Endothelial cell of umbilical vein (primary cell): ENCODE data around the gene PLA2G6. TPM values are rescaled to one million over a fixed set of nuclear protein-coding genes. Genes with fewer than 3 reads are reported as not detected.
A peak's percentile ranks its signal among the peaks of the same experiment; 100 is the strongest.

Experiments
- BruUV-seq: library from RNA; stranded (reverse); fragments of 400-500 nt; replicated peaks from 2 replicates; lab custom pipeline; 2021; lab: Mats Ljungman, UMichigan
- CTCF ChIA-PET: fragments of 300-600, 350-600 bp; sonication (Branson Sonifier 250); formaldehyde crosslinking; loops from one replicate; lab custom pipeline; 2021; ENCODE audit warnings: antibody characterized with exemption, inconsistent platforms; lab: Charles Lee
- POLR2A ChIA-PET: fragments of 300-600, 350-600 bp; sonication (Branson Sonifier 250); formaldehyde crosslinking; loops from one replicate; lab custom pipeline; 2021; ENCODE audit warnings: antibody characterized with exemption, inconsistent platforms; lab: Charles Lee
- DNase-seq: peaks from one replicate; pipeline ENCODE4 v3.0.0-alpha.2; 2011; ENCODE audit warnings: low read depth, low spot score
- FAIRE-seq: peaks from 2 replicates; lab custom pipeline; 2011; peaks lifted over from hg19 to GRCh38; lab: Jason Lieb, UNC
- H2AFZ ChIP-seq: 2 replicates; pipeline ENCODE4 v1.6.0; 2012; ENCODE audit warnings: low read depth, low read length, control low read depth, inconsistent platforms
- H3K27ac ChIP-seq: 2 replicates; pipeline ENCODE4 v1.5.1; 2011; ENCODE audit warnings: low read depth, mild to moderate bottlenecking, control low read depth, low read length, moderate library complexity; ENCODE audit not compliant: insufficient read depth
- H3K27me3 ChIP-seq, 2 experiments: 2 replicates each; pipeline versions ENCODE4 v1.6.0 to v1.6.1; 2011; ENCODE audit warnings: low read length in 2 of 2, mixed read lengths in 1 of 2; ENCODE audit not compliant: control insufficient read depth in 2 of 2, insufficient read depth in 2 of 2
- H3K36me3 ChIP-seq, 2 experiments: 2 replicates in 1 of 2; 3 replicates in 1 of 2; pipeline ENCODE4 v1.5.1; 2011; ENCODE audit warnings: low read length in 2 of 2, mild to moderate bottlenecking in 1 of 2, moderate library complexity in 1 of 2; ENCODE audit not compliant: control insufficient read depth in 2 of 2, insufficient read depth in 2 of 2; ENCODE audit errors: extremely low read depth in 1 of 2
- H3K4me1 ChIP-seq: 3 replicates; pipeline ENCODE4 v1.5.1; 2011; ENCODE audit warnings: mild to moderate bottlenecking, low read length; ENCODE audit not compliant: control insufficient read depth, insufficient read depth; ENCODE audit errors: extremely low read depth
- H3K4me2 ChIP-seq: 2 replicates; pipeline ENCODE4 v1.6.1; 2011; ENCODE audit warnings: low read length, control low read depth, mixed read lengths; ENCODE audit not compliant: insufficient read depth
- H3K4me3 ChIP-seq, 3 experiments: fragments of 200-600 bp in 1 of 3; sonication (generic), shearing (Covaris generic) in 1 of 3; replicated peaks in 1 of 3; 2 replicates each; pipeline ENCODE4 v1.5.1; 2011 to 2016; ENCODE audit warnings: control low read depth in 3 of 3, low read length in 3 of 3, mild to moderate bottlenecking in 2 of 3, inconsistent platforms in 1 of 3, low read depth in 1 of 3, moderate library complexity in 1 of 3; ENCODE audit not compliant: insufficient read depth in 1 of 3
- H3K79me2 ChIP-seq: 2 replicates; pipeline ENCODE4 v1.6.0; 2012; ENCODE audit warnings: low read length, inconsistent platforms; ENCODE audit not compliant: control insufficient read depth, insufficient read depth
- H3K9ac ChIP-seq: replicated peaks from 2 replicates; pipeline ENCODE3; 2011; ENCODE audit warnings: low read length, control low read depth; ENCODE audit not compliant: insufficient read depth; ENCODE audit errors: extremely low read depth
- H3K9me1 ChIP-seq: replicated peaks from 3 replicates; pipeline ENCODE4 v1.6.0; 2011; ENCODE audit warnings: mild to moderate bottlenecking, low read length; ENCODE audit not compliant: control insufficient read depth, insufficient read depth; ENCODE audit errors: extremely low read depth
- H3K9me3 ChIP-seq: replicated peaks from 2 replicates; pipeline ENCODE4 v1.5.1; 2012; ENCODE audit warnings: low read length, inconsistent platforms; ENCODE audit not compliant: control insufficient read depth, insufficient read depth
- H4K20me1 ChIP-seq: replicated peaks from 2 replicates; pipeline ENCODE3; 2011; ENCODE audit warnings: mild to moderate bottlenecking, low read length; ENCODE audit not compliant: control insufficient read depth, insufficient read depth; ENCODE audit errors: extremely low read depth
- CTCF ChIP-seq, 2 donors: IDR thresholded peaks; 1 replicate in 1 of 2; 2 replicates in 1 of 2; pipeline ENCODE4 v1.5.1; 2011; ENCODE audit warnings: low read length in 2 of 2, mild to moderate bottlenecking in 2 of 2, moderate library complexity in 2 of 2, control low read depth in 1 of 2, inconsistent platforms in 1 of 2, low read depth in 1 of 2; ENCODE audit not compliant: insufficient read depth in 1 of 2; ENCODE audit errors: extremely low read depth in 1 of 2
- EZH2 ChIP-seq: IDR thresholded peaks from 2 replicates; pipeline ENCODE4 v1.6.1; 2012; ENCODE audit warnings: borderline replicate concordance, low read depth, mild to moderate bottlenecking, moderate library complexity, low read length, inconsistent platforms; ENCODE audit not compliant: severe bottlenecking
- FOS ChIP-seq: IDR thresholded peaks from 2 replicates; pipeline ENCODE4 v1.6.1; 2011; ENCODE audit warnings: mild to moderate bottlenecking, low read length, moderate library complexity, borderline replicate concordance; ENCODE audit not compliant: insufficient read depth
- GATA2 ChIP-seq: IDR thresholded peaks from 2 replicates; pipeline ENCODE4 v1.7.0; 2011; ENCODE audit warnings: low read depth, mild to moderate bottlenecking, moderate library complexity, mixed read lengths, low read length; ENCODE audit not compliant: insufficient read length, insufficient read depth
- JUN ChIP-seq: IDR thresholded peaks from 2 replicates; pipeline ENCODE4 v1.6.1; 2011; ENCODE audit warnings: borderline replicate concordance, low read depth; ENCODE audit not compliant: insufficient read length, insufficient read depth
- MAX ChIP-seq: IDR thresholded peaks from 2 replicates; pipeline ENCODE4 v1.6.1; 2011; ENCODE audit not compliant: insufficient read depth, insufficient read length
- MYC ChIP-seq: IDR thresholded peaks from one replicate; pipeline ENCODE4 v1.6.1; 2011; ENCODE audit warnings: mild to moderate bottlenecking, low read depth, low read length
- POLR2A ChIP-seq: IDR thresholded peaks from 2 replicates; pipeline ENCODE4 v1.6.1; 2012; ENCODE audit warnings: low read depth, mild to moderate bottlenecking, control low read depth, low read length
- POLR2AphosphoS5 ChIP-seq: IDR thresholded peaks from 2 replicates; pipeline ENCODE4 v1.6.1; 2012; ENCODE audit warnings: low read depth, mild to moderate bottlenecking, control low read depth, low read length, moderate library complexity; ENCODE audit not compliant: insufficient read depth
- dilution Hi-C: fragments of 300-500 bp; cut with MboI; formaldehyde crosslinking; loops from one replicate; pipeline ENCODE4 v1.15.0; 2019; ENCODE audit warnings: low sequenced_read_pairs; ENCODE audit not compliant: extremely low pct_ligation_motif_present
- intact Hi-C: fragments of 100-400 bp; cut with micrococcal nuclease; formaldehyde crosslinking; loops from one replicate; pipeline ENCODE4 v1.10.0; 2022
- polyA plus RNA-seq, 4 experiments: library from polyadenylated mRNA; depleted of rRNA in 3 of 4; stranded (reverse) in 3 of 4; unstranded in 1 of 4; fragments of >200 nt; gene quantifications; 2 replicates each; pipeline versions ENCODE4 v1.2.1 to v1.2.3, GENCODE V29; 2011 to 2012; ENCODE audit warnings: missing spikeins in 1 of 4
- total RNA-seq: library from RNA; stranded (reverse); gene quantifications from 2 replicates; pipeline ENCODE4 v1.2.3, GENCODE V29; 2021

Gene PLA2G6
- total and polyA plus RNA-seq, 2 donors (not counting 3 experiments of a cell fraction or from before 2014, with no cell fraction given) = 6.6 to 10.3 TPM

- ChIA-PET CTCF (interaction anchor here (0.6 to 0.9 kb wide), 3 partner anchors 11 to 66 kb away, joined by 3 read pairs; partner anchors contain the start of gene PLA2G6), POLR2A (no interaction called here)
- TF ChIP-seq POLR2A (no peak), EZH2 (no peak), MAX (no peak), MYC (no peak), POLR2AphosphoS5 (no peak), FOS (no peak), JUN (no peak), GATA2 (no peak), CTCF (IDR thresholded peaks at IDR 0.05; ENCODE audit: extremely low read depth in 1 of 2, insufficient read depth in 1 of 2, low read depth in 1 of 2, low read length in 2 of 2) (no peak)
- H3K9me3 ChIP-seq = no peaks in the 10 kb centered on the region
- H2AFZ ChIP-seq = peak overlapping the region; percentile 29
- DNase-seq (no peak), FAIRE-seq (peak; percentile 31)
- no TSS peak for BruUV-seq
- H3K27me3 ChIP-seq = no peaks in the 10 kb centered on the region
- H3K4me3 ChIP-seq = no peak overlapping the region
- dilution Hi-C loops (no loop called here), intact Hi-C loops (no loop called here)
- no peaks in the 10 kb centered on the region for H3K79me2 ChIP-seq
- no peaks in the 10 kb centered on the region for H3K36me3 ChIP-seq
- H3K4me2 ChIP-seq = no peak overlapping the region
- H3K4me1 ChIP-seq = peaks cover 8% of the 10 kb centered on the region
- no peak overlapping the region for H3K9ac ChIP-seq
- no peaks in the 10 kb centered on the region for H3K9me1 ChIP-seq
- no peaks in the 10 kb centered on the region for H4K20me1 ChIP-seq
- H3K27ac ChIP-seq = no peak overlapping the region
Observed at GRCh38 chr22:38165922-38166593, 15.6 kb downstream of the PLA2G6 start.
